HG03457 (cell line): ENCODE results near the gene GPSM1.

Experiments
- ATAC-seq: cut with Tn5 transposase; IDR thresholded peaks from one replicate; pipeline ENCODE4 v1.9.1; 2021; ENCODE audit warnings: moderate number of reproducible peaks; ENCODE audit not compliant: unreplicated experiment

The GPSM1 gene

DNA sequence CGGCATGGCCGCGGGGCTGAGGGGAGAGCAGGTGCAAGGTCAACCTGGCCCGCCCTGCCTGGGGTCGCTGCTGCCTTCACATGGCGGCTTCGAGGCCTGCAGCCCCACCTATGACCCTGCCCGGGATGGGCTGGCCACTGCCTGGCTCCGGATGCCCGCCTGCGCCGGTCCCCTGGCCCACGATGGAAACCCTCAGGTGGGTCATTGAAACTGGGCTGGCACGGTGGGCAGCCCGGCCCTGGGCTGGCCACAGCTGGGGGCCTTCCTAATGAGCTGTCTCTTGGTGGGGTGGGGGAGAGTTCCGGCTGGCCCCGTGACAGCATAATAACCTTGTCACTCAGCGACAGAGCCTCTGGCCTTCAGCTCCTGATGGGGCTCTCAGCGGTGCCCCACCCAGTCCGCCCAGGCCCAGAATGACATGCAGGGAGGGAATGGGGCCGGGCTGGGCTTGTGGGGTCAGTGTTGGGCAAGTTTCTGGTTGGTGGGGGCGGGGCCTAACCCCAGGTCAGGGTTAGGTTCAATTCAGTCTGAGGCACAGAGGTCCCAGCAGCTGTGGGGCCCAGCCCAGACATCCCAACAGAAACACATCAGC, 23.4 kb upstream of the GPSM1 start, which contains the start of gene CCDC187:
Gene CCDC187, minus strand, starts transcription at position 270 of the 592 bp plus-strand sequence. Its CDS starts 264 bp downstream, at position 6.
- no peak for ATAC-seq

DNA sequence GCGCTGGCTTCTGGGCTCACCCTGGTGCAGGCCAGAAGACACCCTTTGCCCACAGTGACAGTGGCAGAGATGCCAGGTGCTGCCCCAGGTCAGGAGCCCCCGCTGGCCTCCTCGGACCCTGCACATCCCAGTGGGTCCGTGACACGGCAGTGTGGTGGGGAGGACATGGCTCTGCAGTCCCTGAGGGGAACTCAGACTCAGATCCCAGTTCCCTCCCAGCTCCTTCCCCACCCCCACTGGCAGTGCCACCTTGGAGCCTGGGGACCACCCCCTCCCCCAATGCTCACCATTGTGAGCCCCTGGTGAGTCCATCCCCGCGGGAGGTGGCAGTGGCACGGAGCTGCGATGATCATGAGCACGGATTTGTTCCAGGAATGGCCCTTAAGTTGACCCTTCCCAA, 22.9 kb upstream of the GPSM1 start:
- no peak for ATAC-seq

- no peak for ATAC-seq
These were observed 22.4 kb upstream of the GPSM1 start for GRCh38 chr9:136304981-136305380.

- ATAC-seq: no peak
These were observed 21.5 kb upstream of the GPSM1 start for GRCh38 chr9:136305804-136306203.

- no peak for ATAC-seq
These were observed 20.8 kb upstream of the GPSM1 start for GRCh38 chr9:136306211-136307208.

- no peak for ATAC-seq
These were observed 20.1 kb upstream of the GPSM1 start for GRCh38 chr9:136307215-136307750.

GRCh38 chr9:136308006-136308701, 19.2 kb upstream of the GPSM1 start:
- ATAC-seq: no peak

DNA sequence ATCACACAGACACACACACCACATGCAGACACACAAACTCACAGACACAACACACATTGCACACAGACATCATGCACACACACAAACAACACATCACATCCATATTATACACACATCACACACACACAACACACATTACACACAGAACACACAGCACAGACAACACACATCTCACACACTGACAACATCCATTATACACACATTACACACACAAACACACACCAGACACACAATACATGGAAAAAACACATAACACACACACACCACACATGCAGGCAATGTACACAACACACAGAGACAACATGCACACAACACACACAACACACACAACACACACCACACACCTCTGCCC, 18.7 kb upstream of the GPSM1 start:
- ATAC-seq: no peak

GRCh38 chr9:136309101-136309801, 18.1 kb upstream of the GPSM1 start:
- ATAC-seq: no peak

DNA sequence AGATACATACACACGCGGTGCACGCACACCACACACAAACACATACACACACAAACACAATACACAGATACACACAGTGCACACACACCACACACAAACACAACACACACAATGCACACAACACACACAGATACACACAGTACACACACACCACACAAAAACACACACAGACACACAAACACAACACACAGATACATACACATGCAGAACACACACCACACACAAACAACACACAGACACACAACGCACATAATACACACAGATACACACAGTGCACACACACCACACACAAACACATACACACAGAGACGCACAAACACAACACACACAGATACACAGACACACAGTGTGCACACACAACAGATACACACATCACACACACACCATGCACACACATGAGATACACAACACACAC, 17.5 kb upstream of the GPSM1 start:
- ATAC-seq: no peak

DNA sequence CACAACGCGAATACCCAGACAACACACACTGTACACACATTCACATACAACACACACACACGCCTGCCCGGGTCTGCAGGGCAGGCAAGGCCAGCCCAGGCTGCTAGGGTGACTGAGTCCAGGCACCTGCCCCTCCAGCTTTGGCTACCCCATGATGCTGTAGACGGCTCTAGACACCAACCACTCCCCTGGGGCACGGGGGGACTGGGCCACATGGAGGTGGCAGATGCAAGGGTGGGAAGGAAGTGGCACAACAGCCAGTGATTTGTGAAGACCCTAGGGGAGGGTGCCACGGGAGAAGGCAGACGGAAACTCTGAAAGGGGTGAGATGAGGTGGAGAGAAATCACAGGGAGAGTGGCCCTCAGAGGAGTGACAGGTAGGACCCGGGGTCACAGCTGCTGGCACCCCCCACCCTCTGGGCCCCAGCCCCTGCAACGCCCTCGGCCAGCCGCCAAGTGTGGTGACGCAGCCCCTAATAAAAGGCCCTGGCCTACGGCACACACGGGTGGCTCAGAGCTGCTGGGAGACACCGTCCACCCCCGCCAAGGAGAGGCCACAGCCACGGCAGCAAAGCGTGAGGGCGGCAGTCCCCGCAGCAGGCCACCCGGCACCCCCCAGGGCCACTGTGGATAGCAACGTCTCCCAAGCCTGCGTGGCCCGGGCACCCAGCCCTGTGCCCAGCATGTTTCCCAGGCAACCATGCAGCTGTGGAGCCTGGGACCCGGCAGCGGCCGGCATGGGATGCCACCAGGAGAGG, 16.9 kb upstream of the GPSM1 start:
- ATAC-seq: no peak

- ATAC-seq: no peak
These were observed 16.0 kb upstream of the GPSM1 start for GRCh38 chr9:136311051-136312008.

- no peak for ATAC-seq
These were observed 15.3 kb upstream of the GPSM1 start for GRCh38 chr9:136312009-136312375.

DNA sequence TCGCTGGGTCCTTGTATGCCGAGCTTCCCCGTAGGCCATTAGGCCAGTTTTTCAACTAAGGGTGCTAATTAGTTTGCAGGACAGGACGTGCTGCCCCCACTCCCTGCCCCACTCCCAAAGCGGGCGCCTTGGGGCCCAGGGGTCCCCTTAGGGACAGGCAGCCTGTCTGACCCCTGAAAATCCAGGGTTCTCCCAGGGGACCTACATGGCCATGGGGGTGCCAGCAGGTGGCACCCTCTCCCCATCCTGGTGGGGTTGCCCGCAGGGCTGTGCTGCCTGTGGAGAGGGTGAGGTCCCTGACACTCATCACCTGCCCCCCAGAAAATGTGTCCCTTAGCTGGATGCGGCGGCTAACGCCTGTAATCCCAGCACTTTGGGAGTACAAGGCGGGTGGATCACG, 14.9 kb upstream of the GPSM1 start:
- ATAC-seq: no peak

GRCh38 chr9:136313111-136314055, 14.0 kb upstream of the GPSM1 start:
- ATAC-seq: no peak

DNA sequence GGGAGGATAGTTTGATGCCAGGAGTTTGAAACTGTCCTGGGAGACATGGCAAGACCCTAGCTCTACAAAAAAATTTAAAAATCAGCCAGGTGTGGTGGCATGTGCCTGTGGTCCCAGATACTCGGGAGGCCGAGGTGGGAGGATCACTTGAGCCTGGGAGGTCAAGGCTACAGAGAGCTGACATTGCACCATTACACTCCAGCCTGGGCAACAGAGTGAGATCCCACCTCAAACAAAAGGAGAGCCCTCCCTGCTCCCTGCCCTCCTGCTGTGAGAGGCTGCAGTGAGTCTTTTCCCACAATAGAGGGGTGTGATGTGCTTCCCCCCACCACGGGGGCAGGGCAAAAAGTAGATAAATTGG, 13.3 kb upstream of the GPSM1 start:
- no peak for ATAC-seq

- no peak for ATAC-seq
These were observed 12.4 kb upstream of the GPSM1 start for GRCh38 chr9:136314944-136315343.

DNA sequence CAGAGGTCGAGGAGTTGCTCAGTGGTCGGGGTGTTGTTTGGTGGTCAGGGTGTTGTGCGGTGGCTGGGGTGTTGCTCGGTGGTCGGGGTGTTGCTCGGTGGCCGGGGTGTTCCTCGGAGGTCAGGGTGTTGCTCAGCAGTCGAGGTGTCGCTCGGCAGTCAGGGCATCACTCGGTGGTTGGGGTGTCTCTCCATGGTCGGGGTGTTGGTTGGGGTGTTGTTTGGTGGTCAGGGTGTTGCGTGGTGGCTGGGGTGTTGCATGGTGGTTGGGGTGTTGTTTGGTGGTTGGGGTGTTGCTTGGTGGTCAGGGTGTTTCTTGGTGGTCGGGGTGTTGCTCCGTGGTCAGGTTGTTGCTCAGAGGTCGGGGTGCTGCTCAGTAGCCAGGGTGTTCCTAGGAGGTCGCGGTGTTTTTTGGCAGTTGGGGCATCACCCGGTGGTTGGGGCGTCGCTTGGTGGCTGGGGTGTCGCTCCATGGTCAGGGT, 11.0 kb upstream of the GPSM1 start:
- ATAC-seq: no peak
